NCI-H2196 (cell line): Measurements from ENCODE around the gene SNAPC1.
"Not testable (repeated sequence)": the region's sequence is repeated elsewhere in the genome, so short reads cannot be mapped to it uniquely, and the experiment has no call there.

Source experiments
- DNase-seq: peaks from one replicate; lab custom pipeline; 2025; ENCODE audit not compliant: unreplicated experiment; lab: John Stamatoyannopoulos, UW

Gene SNAPC1

DNA sequence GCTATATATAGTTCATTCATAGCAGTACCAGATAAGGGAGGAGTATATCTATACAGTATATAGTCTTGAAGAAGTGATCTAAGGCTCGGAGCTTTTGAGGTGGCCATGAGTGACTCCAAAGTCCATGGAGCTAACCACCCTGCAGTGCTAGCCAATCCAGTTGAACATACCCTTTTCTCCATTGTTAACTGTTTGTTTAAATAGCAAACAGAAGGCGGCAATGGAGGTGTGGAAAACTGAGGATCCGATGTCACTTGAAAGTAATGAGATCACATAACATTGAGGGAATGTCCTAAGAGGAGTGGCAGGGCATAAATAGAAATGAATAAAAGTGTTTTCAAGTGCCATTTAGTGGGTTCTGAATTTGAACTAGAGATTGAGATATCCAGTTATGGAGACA is 12.4 kb upstream of the SNAPC1 start:
- peak; percentile 59 for DNase-seq

GRCh38 chr14:61750708-61751474 is 11.3 kb upstream of the SNAPC1 start:
- DNase-seq: no peak

DNA sequence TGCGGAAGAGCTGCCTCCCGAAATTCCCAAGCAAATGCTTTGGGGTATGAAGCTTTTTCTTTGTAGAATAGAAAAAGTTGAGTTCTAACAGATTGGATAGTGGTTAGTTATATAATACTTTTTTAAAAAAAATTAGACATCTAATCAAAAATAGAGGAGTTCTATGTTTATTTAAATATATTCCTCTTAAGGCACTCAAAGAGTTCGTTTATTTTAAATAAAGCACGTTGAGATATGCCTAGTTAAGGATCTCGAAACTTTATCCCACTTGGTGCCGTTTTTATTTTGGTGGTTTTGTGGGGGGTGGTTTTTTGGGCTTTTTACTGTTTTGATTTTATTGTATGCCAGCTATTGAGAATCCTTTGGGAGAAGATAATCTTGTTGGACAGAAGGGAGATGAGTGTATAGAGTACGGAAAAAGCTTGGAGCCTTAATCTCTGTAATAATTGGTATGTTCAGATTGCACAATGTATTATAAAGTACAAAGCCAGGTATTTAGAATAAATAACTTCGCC is 10.7 kb upstream of the SNAPC1 start:
- DNase-seq: no peak

DNA sequence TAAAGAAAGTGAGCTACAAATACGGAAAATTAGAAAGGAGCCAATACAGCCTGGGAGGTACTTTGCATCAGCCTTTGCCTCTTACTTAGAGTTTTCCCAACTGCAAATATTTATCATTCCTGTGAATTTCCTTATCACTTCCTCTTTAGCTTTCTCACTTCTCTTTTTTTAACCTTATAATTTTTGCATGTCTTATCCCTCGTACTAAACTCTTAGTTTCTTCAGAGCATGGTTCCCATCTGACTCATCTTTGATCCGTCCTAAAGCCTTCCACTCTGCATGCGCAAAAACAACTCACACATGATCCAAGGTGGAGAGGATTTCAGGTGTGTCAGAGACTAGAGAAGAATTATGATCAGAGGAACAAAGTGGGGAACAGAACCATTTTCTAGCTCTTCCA is 9.6 kb upstream of the SNAPC1 start:
- DNase-seq: no peak

- no peak for DNase-seq
These were observed 8.6 kb upstream of the SNAPC1 start for GRCh38 chr14:61753631-61754030.

DNA sequence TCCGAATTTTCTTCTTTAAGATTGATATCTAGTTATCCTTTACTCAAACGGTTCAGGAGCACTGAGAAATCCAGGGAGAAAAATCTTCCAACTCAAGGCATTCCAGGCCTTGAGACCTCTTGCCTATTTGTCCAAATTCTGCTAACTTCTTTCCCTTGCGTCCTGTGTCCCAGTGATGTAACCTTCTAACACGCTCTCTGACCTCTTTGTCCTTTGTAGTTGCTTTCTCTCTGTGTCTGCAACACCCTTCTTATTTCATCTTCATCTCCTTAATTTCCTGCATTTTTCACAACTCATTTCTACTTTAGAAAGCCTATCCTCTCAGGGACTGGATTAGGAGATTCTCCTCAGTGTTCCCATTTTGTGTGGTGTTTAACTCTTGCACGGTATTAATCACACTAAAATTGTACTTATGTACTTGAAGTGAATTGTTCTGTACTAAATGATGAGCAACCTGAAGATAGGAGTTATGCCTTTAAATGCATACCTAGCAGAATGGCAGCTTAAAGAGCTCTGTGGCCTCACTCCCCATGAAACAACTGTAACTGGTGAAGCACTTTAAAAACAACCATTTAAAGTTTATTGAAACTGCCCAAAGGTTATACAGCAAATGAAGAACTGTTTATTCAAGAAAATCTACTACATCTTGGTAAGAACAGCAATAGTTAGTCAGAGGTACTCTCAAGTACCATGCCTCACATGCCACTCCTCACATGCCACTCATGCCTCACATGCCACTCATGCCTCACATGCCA is 7.4 kb upstream of the SNAPC1 start:
- DNase-seq: no peak

DNA sequence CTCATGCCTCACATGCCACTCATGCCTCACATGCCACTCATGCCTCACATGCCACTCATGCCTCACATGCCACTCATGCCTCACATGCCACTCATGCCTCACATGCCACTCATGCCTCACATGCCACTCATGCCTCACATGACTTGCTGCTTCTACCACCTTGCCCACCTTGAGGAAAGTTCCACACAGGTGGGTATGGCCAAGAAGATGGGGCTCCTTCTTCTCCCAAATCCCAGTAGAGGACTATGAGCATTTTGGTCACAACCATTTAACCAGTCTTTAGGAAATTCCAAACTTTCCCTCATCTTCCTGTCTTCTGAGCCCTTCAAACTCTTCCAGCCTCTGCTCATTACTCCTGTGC is 6.9 kb upstream of the SNAPC1 start:
- DNase-seq: not testable (repeated sequence)

DNA sequence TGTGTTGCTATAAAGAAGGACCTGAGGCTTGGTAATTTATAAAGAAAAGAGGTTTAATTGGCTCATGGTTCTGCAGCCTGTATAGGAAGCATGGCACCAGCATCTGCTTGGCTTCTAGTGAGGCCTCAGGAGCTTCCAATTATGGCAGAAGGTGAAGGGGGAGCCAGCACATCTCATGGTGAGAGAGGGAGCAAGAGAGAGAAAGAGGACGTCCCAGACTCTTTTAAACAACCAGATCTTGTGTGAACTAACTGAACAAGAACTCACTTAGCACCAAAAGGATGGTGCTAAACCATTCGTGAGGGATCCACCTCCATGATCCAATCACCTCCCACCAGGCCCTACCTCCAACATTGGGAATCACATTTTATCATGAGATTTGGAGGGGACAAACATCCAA is 6.1 kb upstream of the SNAPC1 start:
- no peak for DNase-seq

DNA sequence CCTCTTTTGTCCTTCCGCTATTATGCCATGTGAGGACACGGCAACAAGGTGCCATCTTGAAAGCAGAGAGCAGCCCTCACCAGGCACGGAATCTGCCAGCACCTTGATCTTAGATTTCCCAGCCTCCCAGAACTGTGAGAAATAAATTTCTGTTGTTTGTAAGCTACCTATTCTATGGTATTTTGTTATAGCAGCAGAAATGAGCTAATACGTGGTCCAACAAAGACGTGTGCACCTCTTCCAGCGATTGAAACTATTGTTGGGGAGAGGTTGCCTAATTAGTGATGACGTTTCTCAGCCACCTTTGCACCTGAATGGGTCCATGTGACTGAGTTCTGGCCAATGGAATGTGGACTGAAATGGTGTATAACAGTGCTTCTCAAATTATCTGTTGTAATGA is 2.3 kb upstream of the SNAPC1 start:
- no peak for DNase-seq

- no peak for DNase-seq
These were observed 663 bp upstream of the SNAPC1 start for GRCh38 chr14:61761557-61761956.

- DNase-seq: no peak
These were observed 2.3 kb downstream of the SNAPC1 start for GRCh38 chr14:61764342-61765122.

DNA sequence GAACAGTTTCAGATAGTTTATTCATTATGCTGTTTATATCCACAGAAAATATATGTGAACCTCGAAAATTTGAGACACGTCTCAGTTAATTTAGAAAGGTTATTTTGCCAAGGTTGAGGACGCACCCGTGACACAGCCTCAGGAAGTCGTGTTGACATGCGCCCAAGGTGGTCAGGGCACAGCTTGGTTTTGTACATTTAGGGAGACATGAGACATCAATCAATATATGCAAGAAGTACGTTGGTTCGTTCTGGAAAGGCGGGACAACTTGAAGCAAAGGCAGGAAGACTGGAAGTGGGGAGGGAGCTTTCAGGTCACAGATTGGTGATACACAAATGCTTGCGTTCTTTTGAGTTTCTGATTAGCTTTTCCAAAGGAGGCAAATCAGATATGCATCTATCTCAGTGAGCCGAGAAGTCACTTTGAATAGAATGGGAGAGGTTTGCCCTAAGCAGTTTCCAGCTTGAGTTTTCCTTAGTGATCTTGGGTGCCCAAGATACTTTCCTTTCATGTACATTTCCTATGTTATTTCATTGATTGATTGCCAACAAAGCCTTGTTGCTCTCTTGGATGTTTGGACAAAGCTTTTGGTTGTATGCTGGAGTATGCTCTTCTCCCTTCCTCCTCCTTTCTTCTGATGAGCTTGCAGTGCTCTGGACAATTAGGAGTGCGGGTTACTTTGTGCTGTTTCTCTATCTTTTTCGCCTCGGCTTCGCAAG is 3.2 kb downstream of the SNAPC1 start:
- DNase-seq: no peak

DNA sequence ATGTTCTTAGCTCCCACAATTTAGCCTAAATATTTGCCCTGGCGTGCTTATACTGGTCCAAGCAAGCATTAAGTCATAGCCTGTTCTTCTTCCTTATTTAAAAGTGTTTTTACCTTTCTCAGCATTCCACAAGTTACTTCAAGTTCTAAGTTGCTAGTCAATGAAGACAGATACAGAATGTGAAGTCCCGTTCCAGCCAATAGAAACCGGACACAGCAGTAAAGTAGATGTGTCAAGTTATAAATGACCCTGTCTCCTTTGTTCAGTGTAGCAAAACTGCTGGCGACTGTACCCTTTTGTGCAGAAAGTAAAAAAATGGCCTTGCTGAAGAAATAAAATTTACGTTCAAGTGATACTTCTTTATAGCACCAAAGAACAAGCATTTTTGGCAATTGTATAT is 3.9 kb downstream of the SNAPC1 start:
- DNase-seq: no peak

GRCh38 chr14:61768240-61768639 is 6.0 kb downstream of the SNAPC1 start:
- DNase-seq: no peak

DNA sequence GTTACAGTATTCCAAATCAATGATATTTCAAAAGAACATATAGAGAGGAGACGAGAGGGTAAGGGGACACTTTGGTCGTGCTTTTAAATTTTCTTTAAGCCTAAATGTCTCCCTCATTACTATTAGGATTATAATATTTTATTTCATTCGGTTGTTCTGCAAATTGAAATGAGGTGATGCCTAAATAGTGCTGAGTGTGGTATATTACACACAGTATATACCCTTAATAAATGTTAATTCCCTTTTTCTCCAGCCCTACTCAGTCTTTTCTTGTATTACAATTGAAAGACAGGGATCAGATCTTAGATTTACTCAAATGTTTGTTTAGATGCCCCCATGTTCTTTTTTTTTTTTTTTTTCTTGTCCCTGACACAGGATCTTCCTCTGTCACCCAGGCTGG is 7.7 kb downstream of the SNAPC1 start:
- no peak for DNase-seq

- DNase-seq: no peak
These were observed 12.6 kb downstream of the SNAPC1 start for GRCh38 chr14:61774861-61775260.

- DNase-seq: no peak
These were observed 17.9 kb downstream of the SNAPC1 start for GRCh38 chr14:61780125-61780524.

GRCh38 chr14:61797309-61797708 is 35.1 kb downstream of the SNAPC1 start:
- no peak for DNase-seq

- DNase-seq: no peak
These were observed 39.9 kb downstream of the SNAPC1 start for GRCh38 chr14:61802010-61802568.

- no peak for DNase-seq
These were observed 41.5 kb downstream of the SNAPC1 start for GRCh38 chr14:61803755-61804154.

DNA sequence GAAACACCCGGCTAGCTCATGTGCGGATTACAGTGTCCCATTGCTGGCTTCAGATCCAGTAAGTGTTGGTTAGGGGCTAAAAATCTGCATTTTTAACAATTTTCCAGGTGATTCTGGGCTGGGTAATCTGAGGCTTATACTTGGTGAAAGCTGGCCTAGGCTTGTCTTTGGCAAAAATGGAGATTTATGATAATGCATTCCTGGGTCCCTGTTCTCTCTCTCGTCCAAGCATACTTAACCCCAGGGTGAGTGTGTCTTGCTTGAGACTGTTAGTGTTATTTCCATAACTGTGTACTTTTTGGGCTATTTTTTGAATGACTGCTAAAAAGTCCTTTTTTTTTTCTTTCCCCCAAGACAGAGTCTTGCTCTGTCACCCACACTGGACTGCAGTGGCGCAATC is 43.2 kb downstream of the SNAPC1 start:
- no peak for DNase-seq
